Gastroesophageal sphincter (tissue), 4 donors: ENCODE measurements around the gene ACOT7. TPM values are rescaled to one million over a fixed set of nuclear protein-coding genes. Genes with fewer than 3 reads are reported as not detected.

Experiments
- ATAC-seq: fragments of 150-250 bp; one replicate; pipeline ENCODE4 v1.9.1; 2016; ENCODE audit warnings: mild to moderate bottlenecking, moderate library complexity
- H3K27ac ChIP-seq, 4 donors: fragments of 200-600 bp; sonication (generic) in 3 of 4; 1 replicate in 3 of 4; 2 replicates in 1 of 4; pipeline ENCODE4 v1.5.1; 2016 to 2019
- H3K27me3 ChIP-seq: fragments of 200-600 bp; sonication (generic); one replicate; pipeline ENCODE4 v1.5.1; 2019
- H3K36me3 ChIP-seq, 2 donors: fragments of 200-600 bp; sonication (generic); one replicate each; pipeline ENCODE4 v1.5.1; 2019; ENCODE audit warnings: control low read depth in 1 of 2
- H3K4me1 ChIP-seq, 3 donors: fragments of 200-600 bp; sonication (generic); 1 replicate in 2 of 3; 2 replicates in 1 of 3; pipeline ENCODE4 v1.5.1; 2016 to 2019; ENCODE audit warnings: control low read depth in 2 of 3
- H3K4me3 ChIP-seq, 2 donors: fragments of 200-600 bp; sonication (generic); one replicate each; pipeline ENCODE4 v1.5.1; 2019; ENCODE audit warnings: mild to moderate bottlenecking in 1 of 2, moderate library complexity in 1 of 2
- H3K9me3 ChIP-seq, 3 donors: fragments of 200-600 bp; sonication (generic); one replicate each; pipeline ENCODE4 v1.5.1; 2017 to 2019; ENCODE audit warnings: control low read depth in 2 of 3
- CTCF ChIP-seq, 4 experiments: fragments of 200-600 bp in 2 of 4; fragments of 450-650 bp in 2 of 4; sonication (generic) in 1 of 4; IDR thresholded peaks; one replicate each; pipeline ENCODE4 v1.5.1; 2017 to 2019; ENCODE audit warnings: antibody characterized with exemption in 4 of 4, mild to moderate bottlenecking in 2 of 4, moderate library complexity in 2 of 4
- EP300 ChIP-seq: sonication (generic); formaldehyde crosslinking; IDR thresholded peaks from one replicate; pipeline ENCODE4 v1.6.1; 2017; ENCODE audit warnings: antibody characterized with exemption, mild to moderate bottlenecking
- POLR2A ChIP-seq, 2 donors: fragments of 450-650 bp; IDR thresholded peaks; one replicate each; pipeline ENCODE4 v1.6.1; 2017; ENCODE audit warnings: antibody characterized with exemption in 2 of 2, mild to moderate bottlenecking in 2 of 2, moderate library complexity in 1 of 2
- POLR2AphosphoS5 ChIP-seq: sonication (generic); formaldehyde crosslinking; IDR thresholded peaks from one replicate; pipeline ENCODE4 v1.6.1; 2017; ENCODE audit warnings: antibody characterized with exemption
- WGBS, 2 donors: methylation state at CpG; one replicate each; pipeline ENCODE4 v1.1.5; 2018; ENCODE audit warnings: low coverage in 1 of 2; 5-methylcytosine and 5-hydroxymethylcytosine counted together
- total RNA-seq, 4 donors: library from RNA; depleted of rRNA; stranded (reverse); fragments of >200 nt; gene quantifications; one replicate each; pipeline ENCODE4 v1.1.0, GENCODE V29; 2016

ACOT7 gene
- total RNA-seq, 4 donors from 2014 or later: 22.3 to 32.5 (median 25.0) TPM

- Histone ChIP-seq H3K4me3 (no peak overlapping the region), H3K9me3 (no peaks in the 10 kb centered on the region), H3K27ac (no peak overlapping the region), H3K4me1 (peaks cover 0 to 26% (median 20%) of the 10 kb centered on the region in 3 donors), H3K27me3 (peaks cover 98% of the 10 kb centered on the region), H3K36me3 (no peaks in the 10 kb centered on the region)
- ATAC-seq: no peak
- WGBS, 2 donors: 83% methylated on average over 1 of the region's 5 CpGs; no CpG with 5 or more reads in 1 of the 2 donors
- TF ChIP-seq POLR2A (IDR thresholded peaks at IDR 0.05) (no peak), EP300 (no peak), POLR2AphosphoS5 (no peak), CTCF (IDR thresholded peaks at IDR 0.05) (no peak)
These were observed 23.3 kb upstream of the ACOT7 start for GRCh38 chr1:6416906-6417305.

GRCh38 chr1:6416295-6416656 is 22.7 kb upstream of the ACOT7 start:
- Histone ChIP-seq H3K36me3 (no peaks in the 10 kb centered on the region), H3K4me1 (peaks cover 0 to 26% (median 20%) of the 10 kb centered on the region in 3 donors), H3K9me3 (no peaks in the 10 kb centered on the region), H3K27me3 (peaks cover 98% of the 10 kb centered on the region), H3K4me3 (no peak overlapping the region), H3K27ac (no peak overlapping the region)
- WGBS, 2 donors: 93 to 100% methylated on average over 2 to 3 of the region's 8 CpGs
- ATAC-seq: no peak
- no peak for TF ChIP-seq POLR2AphosphoS5
- TF ChIP-seq EP300: no peak
- no peak for TF ChIP-seq POLR2A (IDR thresholded peaks at IDR 0.05)
- TF ChIP-seq CTCF (IDR thresholded peaks at IDR 0.05): no peak

- Histone ChIP-seq H3K9me3 (no peaks in the 10 kb centered on the region), H3K4me3 (no peak overlapping the region), H3K36me3 (no peaks in the 10 kb centered on the region), H3K27me3 (peaks cover 96% of the 10 kb centered on the region), H3K27ac (no peak overlapping the region), H3K4me1 (peaks cover 0 to 16% (median 12%) of the 10 kb centered on the region in 3 donors)
- ATAC-seq: no peak
- TF ChIP-seq POLR2A (IDR thresholded peaks at IDR 0.05) (no peak), EP300 (no peak), POLR2AphosphoS5 (no peak), CTCF (IDR thresholded peaks at IDR 0.05) (no peak)
- 59 to 80% methylated on average over 9 of the region's 17 CpGs for WGBS, 2 donors
These were observed 21.5 kb upstream of the ACOT7 start for GRCh38 chr1:6414881-6415626.

GRCh38 chr1:6414443-6414844 is 20.9 kb upstream of the ACOT7 start:
- peaks cover 95% of the 10 kb centered on the region for H3K27me3 ChIP-seq
- H3K36me3 ChIP-seq: no peaks in the 10 kb centered on the region
- H3K4me3 ChIP-seq: no peak overlapping the region
- no peaks in the 10 kb centered on the region for H3K9me3 ChIP-seq
- H3K27ac ChIP-seq: no peak overlapping the region
- WGBS, 2 donors: 0 to 18% methylated on average over 1 to 6 of the region's 15 CpGs
- no peak for ATAC-seq
- peaks cover 0 to 10% (median 6%) of the 10 kb centered on the region in 3 donors for H3K4me1 ChIP-seq
- TF ChIP-seq CTCF (IDR thresholded peaks at IDR 0.05): peak in 1 of 4 experiments; percentile 10
- no peak for TF ChIP-seq POLR2AphosphoS5

- no peak for TF ChIP-seq POLR2A (IDR thresholded peaks at IDR 0.05)
- no peak for TF ChIP-seq POLR2AphosphoS5
- TF ChIP-seq EP300: no peak
- no peak for TF ChIP-seq CTCF (IDR thresholded peaks at IDR 0.05)
- no peak overlapping the region for H3K4me3 ChIP-seq
- H3K36me3 ChIP-seq: no peaks in the 10 kb centered on the region
- H3K27me3 ChIP-seq: peaks cover 88% of the 10 kb centered on the region
- WGBS, 2 donors: 27 to 59% methylated on average over 2 to 5 of the region's 6 CpGs
- ATAC-seq: no peak
- no peaks in the 10 kb centered on the region for H3K9me3 ChIP-seq
- H3K4me1 ChIP-seq: no peaks in the 10 kb centered on the region
- H3K27ac ChIP-seq: no peak overlapping the region
These were observed 19.3 kb upstream of the ACOT7 start for GRCh38 chr1:6412896-6413295.
